Measurements from ENCODE around the gene PADI4. TPM values are rescaled to one million over a fixed set of nuclear protein-coding genes. Genes with fewer than 3 reads are reported as not detected.

The PADI4 gene
- total and polyA plus RNA-seq, 2 experiments from 2014 or later: 0.45 to 0.52 TPM

GRCh38 chr1:17306921-17307320 is 1.1 kb upstream of the PADI4 start (continued):
- TF ChIP-seq ZNF462 (CRISPR knock-in tag; IDR thresholded peaks at IDR 0.05) (no peak), NANOG (IDR thresholded peaks at IDR 0.05; ENCODE audit: borderline replicate concordance) (no peak), JUNB (IDR thresholded peaks at IDR 0.05; ENCODE audit: unreplicated experiment) (no peak), ETS1 (IDR thresholded peaks at IDR 0.05) (no peak), EZH2phosphoT487 (IDR thresholded peaks at IDR 0.05; ENCODE audit: unreplicated experiment) (no peak), STAT1 (IDR thresholded peaks at IDR 0.05; ENCODE audit: unreplicated experiment) (no peak), ZNF331 (CRISPR knock-in tag; IDR thresholded peaks at IDR 0.05; ENCODE audit: low read depth) (no peak)

- Histone ChIP-seq H3K27ac (ENCODE audit: low read depth) (no peak overlapping the region), H4K20me1 (replicated peaks; ENCODE audit: insufficient read depth) (no peaks in the 10 kb centered on the region), H3K27me3 (ENCODE audit: insufficient read depth) (no peaks in the 10 kb centered on the region), H3F3A (replicated peaks; ENCODE audit: low read depth) (no peaks in the 10 kb centered on the region), H3K4me2 (no peak overlapping the region), H3K4me3 (no peak overlapping the region), H3K9me2 (ENCODE audit: insufficient read depth) (no peaks in the 10 kb centered on the region), H2AFZ (no peak overlapping the region), H3K4me1 (ENCODE audit: insufficient read depth) (peaks cover 13% of the 10 kb centered on the region; the same call in 1 of the 2 replicates), H3K79me2 (replicated peaks; ENCODE audit: insufficient read depth) (no peaks in the 10 kb centered on the region), H3K36me3 (ENCODE audit: insufficient read depth) (no peaks in the 10 kb centered on the region)
- Mint-ChIP-seq H3K4me1 (peaks cover 40% of the 10 kb centered on the region), H3K27ac (no peak overlapping the region; the same call in 1 of the 2 replicates), H3K4me3 (no peak overlapping the region), H3K9me3 (peaks cover 12% of the 10 kb centered on the region), H3K36me3 (ENCODE audit: low read depth) (peaks cover 3% of the 10 kb centered on the region; the same call in 2 of the 3 replicates), H3K27me3 (ENCODE audit: insufficient read depth, low read depth, poor library complexity) (peaks cover 16% of the 10 kb centered on the region)
- no peak for TF ChIP-seq ZNF331 (CRISPR knock-in tag; IDR thresholded peaks at IDR 0.05; ENCODE audit: low read depth)
- TF ChIP-seq ZNF462 (CRISPR knock-in tag; IDR thresholded peaks at IDR 0.05): no peak
- DNase-seq (ENCODE audit: low spot score) (no peak), ATAC-seq (no peak)
These were observed 668 bp upstream of the PADI4 start for GRCh38 chr1:17307329-17307728.

Data from GM23338 (cell line).